ENCODE measurements around the gene TGM5.

Gene TGM5

GRCh38 chr15:43283526-43283925 is 16.8 kb upstream of the TGM5 start:
- in situ Hi-C loops (cut with MboI; ENCODE audit: low sequenced_read_pairs, unreplicated experiment), result no loop called here

GRCh38 chr15:43281926-43282602 is 15.3 kb upstream of the TGM5 start:
- TF ChIP-seq CTCF (IDR thresholded peaks at IDR 0.05; ENCODE audit: borderline replicate concordance, control extremely low read depth, extremely low read depth, insufficient read depth, missing control alignments), result no peak
- in situ Hi-C loops (cut with MboI; ENCODE audit: low sequenced_read_pairs, unreplicated experiment), result no loop called here
- no peak for DNase-seq (ENCODE audit: low spot score)

More at GRCh38 chr15:43283526-43283925, 16.8 kb upstream of the TGM5 start:
- no peak for TF ChIP-seq CTCF (IDR thresholded peaks at IDR 0.05; ENCODE audit: borderline replicate concordance, control extremely low read depth, extremely low read depth, insufficient read depth, missing control alignments)
- no peak for DNase-seq (ENCODE audit: low spot score)

GRCh38 chr15:43280996-43281395 is 14.3 kb upstream of the TGM5 start:
- no peak for DNase-seq (ENCODE audit: low spot score)
- TF ChIP-seq CTCF (IDR thresholded peaks at IDR 0.05; ENCODE audit: borderline replicate concordance, control extremely low read depth, extremely low read depth, insufficient read depth, missing control alignments), result no peak
- in situ Hi-C loops (cut with MboI; ENCODE audit: low sequenced_read_pairs, unreplicated experiment), result no loop called here

GRCh38 chr15:43279496-43279895 is 12.8 kb upstream of the TGM5 start:
- TF ChIP-seq CTCF (IDR thresholded peaks at IDR 0.05; ENCODE audit: borderline replicate concordance, control extremely low read depth, extremely low read depth, insufficient read depth, missing control alignments), result no peak
- in situ Hi-C loops (cut with MboI; ENCODE audit: low sequenced_read_pairs, unreplicated experiment), result loop anchor here (5.0 kb wide), 1 partner anchor 52 kb away; no protein-coding TSS in a partner anchor
- DNase-seq (ENCODE audit: low spot score), result no peak

- no peak for DNase-seq (ENCODE audit: low spot score)
- in situ Hi-C loops (cut with MboI; ENCODE audit: low sequenced_read_pairs, unreplicated experiment), result loop anchor here (5.0 kb wide), 1 partner anchor 52 kb away; no protein-coding TSS in a partner anchor
- no peak for TF ChIP-seq CTCF (IDR thresholded peaks at IDR 0.05; ENCODE audit: borderline replicate concordance, control extremely low read depth, extremely low read depth, insufficient read depth, missing control alignments)
Observed at GRCh38 chr15:43278869-43279268, 12.1 kb upstream of the TGM5 start.

- no peak for DNase-seq (ENCODE audit: low spot score)
- in situ Hi-C loops (cut with MboI; ENCODE audit: low sequenced_read_pairs, unreplicated experiment), result loop anchor here (5.0 kb wide), 1 partner anchor 51 kb away; no protein-coding TSS in a partner anchor
- TF ChIP-seq CTCF (IDR thresholded peaks at IDR 0.05; ENCODE audit: borderline replicate concordance, control extremely low read depth, extremely low read depth, insufficient read depth, missing control alignments), result no peak
Observed at GRCh38 chr15:43277901-43278300, 11.2 kb upstream of the TGM5 start.
